Type B pancreatic cell (in vitro differentiated cells): ENCODE results near the gene MYO7A. TPM values are rescaled to one million over a fixed set of nuclear protein-coding genes. Genes with fewer than 3 reads are reported as not detected.

Experiments used
- DNase-seq: peaks from one replicate; pipeline ENCODE4 v3.0.0; 2021; ENCODE audit warnings: mixed read lengths; ENCODE audit not compliant: unreplicated experiment; ENCODE audit errors: extremely low spot score
- H3K27ac Mint-ChIP-seq: 2 replicates; pipeline ENCODE4 v1.8.0; 2021; ENCODE audit warnings: mild to moderate bottlenecking, mixed read lengths
- H3K27me3 Mint-ChIP-seq: 2 replicates; pipeline ENCODE4 v1.8.0; 2021; ENCODE audit warnings: mixed read lengths
- H3K36me3 Mint-ChIP-seq: 2 replicates; pipeline ENCODE4 v1.8.0; 2021; ENCODE audit warnings: mixed read lengths
- H3K4me1 Mint-ChIP-seq: one replicate; pipeline ENCODE4 v1.8.0; 2021; ENCODE audit warnings: mixed read lengths; ENCODE audit not compliant: unreplicated experiment
- H3K4me3 Mint-ChIP-seq: 2 replicates; pipeline ENCODE4 v1.8.0; 2021; ENCODE audit warnings: mild to moderate bottlenecking, mixed read lengths
- H3K9me3 Mint-ChIP-seq: 2 replicates; pipeline ENCODE4 v1.8.0; 2021; ENCODE audit warnings: mixed read lengths
- total RNA-seq: library from RNA; stranded (reverse); gene quantifications from 2 replicates; pipeline ENCODE4 v1.2.1, GENCODE V29; 2021; ENCODE audit warnings: low replicate concordance
- TF ChIP-seq, protein P1 (sequence below): fragments of 200-600 bp; sonication (generic); conservative IDR thresholded peaks from 2 replicates; pipeline ENCODE4 v1.5.0; 2021; ENCODE audit warnings: antibody characterized with exemption, mild to moderate bottlenecking

The MYO7A gene
- total RNA-seq, 1 donor from 2014 or later = 2.8 TPM

DNA sequence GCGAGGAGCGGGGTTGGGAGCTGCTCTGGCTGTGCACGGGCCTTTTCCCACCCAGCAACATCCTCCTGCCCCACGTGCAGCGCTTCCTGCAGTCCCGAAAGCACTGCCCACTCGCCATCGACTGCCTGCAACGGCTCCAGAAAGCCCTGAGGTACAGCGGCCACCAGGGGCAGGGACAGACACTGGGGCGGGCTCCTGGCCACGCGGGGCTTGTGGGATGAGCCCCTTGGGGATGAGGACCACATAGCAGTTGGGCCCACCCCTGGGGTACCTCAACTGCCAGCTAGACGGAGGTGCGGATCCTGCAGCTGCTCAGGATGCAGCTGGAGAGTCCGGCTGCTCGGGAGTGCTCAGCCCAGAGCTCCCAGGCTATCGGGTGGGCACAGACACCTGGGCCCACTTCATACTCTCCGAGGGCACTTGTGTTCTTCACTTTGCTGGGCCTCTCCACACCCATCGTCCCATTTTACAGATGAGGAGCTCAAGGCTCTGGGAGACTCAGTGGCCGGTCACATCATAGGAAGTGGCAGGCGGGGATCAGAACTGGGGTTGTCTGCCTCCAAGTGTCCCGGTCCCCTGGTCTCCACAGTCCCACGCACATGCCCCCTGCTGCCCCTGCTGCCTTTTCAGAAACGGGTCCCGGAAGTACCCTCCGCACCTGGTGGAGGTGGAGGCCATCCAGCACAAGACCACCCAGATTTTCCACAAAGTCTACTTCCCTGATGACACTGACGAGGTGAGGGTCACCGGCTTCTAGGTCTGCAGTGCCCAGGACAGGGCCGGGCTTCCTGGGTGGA lies 77.6 kb downstream of the MYO7A start:
- peak; percentile 66 for DNase-seq
- Mint-ChIP-seq H3K27me3 (no peaks in the 10 kb centered on the region), H3K36me3 (no peaks in the 10 kb centered on the region), H3K4me3 (no peak overlapping the region), H3K9me3 (no peaks in the 10 kb centered on the region), H3K27ac (no peak overlapping the region), H3K4me1 (peaks cover 6% of the 10 kb centered on the region)
- TF ChIP-seq, protein P1, sequence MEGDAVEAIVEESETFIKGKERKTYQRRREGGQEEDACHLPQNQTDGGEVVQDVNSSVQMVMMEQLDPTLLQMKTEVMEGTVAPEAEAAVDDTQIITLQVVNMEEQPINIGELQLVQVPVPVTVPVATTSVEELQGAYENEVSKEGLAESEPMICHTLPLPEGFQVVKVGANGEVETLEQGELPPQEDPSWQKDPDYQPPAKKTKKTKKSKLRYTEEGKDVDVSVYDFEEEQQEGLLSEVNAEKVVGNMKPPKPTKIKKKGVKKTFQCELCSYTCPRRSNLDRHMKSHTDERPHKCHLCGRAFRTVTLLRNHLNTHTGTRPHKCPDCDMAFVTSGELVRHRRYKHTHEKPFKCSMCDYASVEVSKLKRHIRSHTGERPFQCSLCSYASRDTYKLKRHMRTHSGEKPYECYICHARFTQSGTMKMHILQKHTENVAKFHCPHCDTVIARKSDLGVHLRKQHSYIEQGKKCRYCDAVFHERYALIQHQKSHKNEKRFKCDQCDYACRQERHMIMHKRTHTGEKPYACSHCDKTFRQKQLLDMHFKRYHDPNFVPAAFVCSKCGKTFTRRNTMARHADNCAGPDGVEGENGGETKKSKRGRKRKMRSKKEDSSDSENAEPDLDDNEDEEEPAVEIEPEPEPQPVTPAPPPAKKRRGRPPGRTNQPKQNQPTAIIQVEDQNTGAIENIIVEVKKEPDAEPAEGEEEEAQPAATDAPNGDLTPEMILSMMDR = no peak

DNA sequence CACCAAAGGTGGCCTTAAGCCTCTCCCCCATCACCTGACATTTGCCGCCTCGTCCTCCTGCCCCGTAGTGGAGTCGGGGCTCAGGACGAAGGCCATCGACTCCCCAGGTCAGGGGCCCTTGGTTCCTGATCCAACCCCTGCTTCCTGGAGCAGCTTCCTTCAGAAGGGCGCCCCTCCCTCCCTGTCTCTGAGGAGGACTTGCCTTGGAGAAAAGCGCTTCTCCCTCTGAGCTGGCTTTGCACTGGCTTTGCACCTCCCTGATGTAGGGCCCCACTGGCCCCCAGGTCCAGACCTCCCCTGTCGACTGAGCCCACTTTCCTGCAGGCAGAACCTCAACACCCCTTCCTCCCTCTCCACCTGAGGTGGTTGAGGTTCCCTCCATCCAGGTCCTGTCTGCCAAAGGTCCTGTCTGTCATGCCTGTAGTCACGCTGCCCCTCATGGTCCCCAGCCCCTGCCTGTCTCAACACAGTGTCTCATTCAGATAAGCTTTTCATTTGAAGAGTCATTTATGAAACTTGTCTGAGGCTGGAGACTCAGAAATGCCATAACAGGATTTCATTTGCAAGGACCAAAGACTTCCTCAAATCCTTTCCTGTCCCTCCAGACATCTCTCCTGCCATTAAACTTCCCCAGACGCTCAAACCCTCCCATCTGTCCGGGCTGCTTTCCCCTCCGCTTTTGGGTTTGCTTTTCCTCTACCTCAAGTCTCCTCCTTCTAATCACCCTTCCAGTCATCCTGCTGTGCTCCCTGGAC lies 78.4 kb downstream of the MYO7A start:
- no peak overlapping the region for H3K4me3 Mint-ChIP-seq

DNA sequence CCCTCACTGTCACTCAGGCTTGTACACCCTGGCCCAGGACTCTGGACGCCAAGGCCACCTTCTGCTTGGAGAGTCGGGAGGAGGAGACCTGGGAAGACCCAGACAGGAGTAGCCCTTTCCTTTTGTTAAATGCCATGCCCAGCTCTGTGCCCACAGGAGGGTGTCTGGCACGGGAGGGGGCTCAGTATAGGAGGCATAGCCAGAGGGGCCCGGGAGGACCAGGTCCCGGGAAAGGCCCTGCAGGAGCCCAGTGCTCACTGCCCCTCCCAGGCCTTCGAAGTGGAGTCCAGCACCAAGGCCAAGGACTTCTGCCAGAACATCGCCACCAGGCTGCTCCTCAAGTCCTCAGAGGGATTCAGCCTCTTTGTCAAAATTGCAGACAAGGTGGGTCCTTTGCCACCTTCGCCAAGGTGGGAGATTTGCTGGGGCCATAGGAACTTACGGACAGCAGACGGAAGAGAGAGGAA lies 79.0 kb downstream of the MYO7A start:
- Mint-ChIP-seq H3K4me3 (no peak overlapping the region), H3K36me3 (no peaks in the 10 kb centered on the region), H3K4me1 (no peaks in the 10 kb centered on the region), H3K27me3 (no peaks in the 10 kb centered on the region), H3K9me3 (no peaks in the 10 kb centered on the region), H3K27ac (no peak overlapping the region)
- TF ChIP-seq, protein P1 = no peak
- DNase-seq = no peak

More for the DNA sequence above, 78.4 kb downstream of the MYO7A start:
- no peaks in the 10 kb centered on the region for H3K4me1 Mint-ChIP-seq
- no peaks in the 10 kb centered on the region for H3K9me3 Mint-ChIP-seq
- no peaks in the 10 kb centered on the region for H3K36me3 Mint-ChIP-seq
- DNase-seq = no peak
- H3K27ac Mint-ChIP-seq = no peak overlapping the region
- H3K27me3 Mint-ChIP-seq = no peaks in the 10 kb centered on the region
- TF ChIP-seq, protein P1 = no peak

DNA sequence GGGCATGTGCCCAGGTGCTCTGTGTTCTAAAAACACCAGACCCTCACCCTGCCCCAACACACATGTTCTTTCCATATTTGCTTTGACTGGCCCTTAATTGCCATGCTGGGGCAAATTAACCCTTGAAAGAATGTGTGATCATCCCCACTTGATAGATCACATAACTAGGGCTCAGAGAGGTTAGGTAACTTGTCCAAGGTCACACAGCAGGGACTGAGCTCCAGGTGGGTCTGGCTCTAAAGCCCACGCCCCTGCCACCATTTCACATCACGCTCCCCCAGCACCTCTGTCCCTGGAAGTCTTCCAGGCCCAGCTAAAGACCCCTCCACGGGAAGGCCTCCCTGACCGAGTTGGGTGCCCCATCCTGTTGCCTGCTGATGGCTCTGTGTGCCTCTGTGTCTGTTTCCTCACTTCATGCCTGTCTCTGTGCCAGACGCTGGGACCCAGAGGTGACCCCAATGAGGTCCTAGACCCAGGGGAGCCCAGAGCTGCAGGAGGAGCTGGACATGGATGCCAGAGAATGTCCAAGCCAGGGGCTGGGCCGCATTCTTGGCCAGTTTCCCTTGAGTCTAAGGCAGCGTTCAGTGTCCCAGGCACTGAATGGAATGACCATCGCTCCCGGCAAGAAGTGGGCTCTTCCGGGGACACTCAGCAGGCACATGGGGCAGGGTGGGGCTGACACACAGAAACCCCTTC lies 79.7 kb downstream of the MYO7A start:
- DNase-seq = no peak
- Mint-ChIP-seq H3K36me3 (no peaks in the 10 kb centered on the region), H3K4me3 (no peak overlapping the region), H3K4me1 (no peaks in the 10 kb centered on the region), H3K27ac (no peak overlapping the region), H3K9me3 (no peaks in the 10 kb centered on the region), H3K27me3 (no peaks in the 10 kb centered on the region)
- TF ChIP-seq, protein P1 = no peak

DNA sequence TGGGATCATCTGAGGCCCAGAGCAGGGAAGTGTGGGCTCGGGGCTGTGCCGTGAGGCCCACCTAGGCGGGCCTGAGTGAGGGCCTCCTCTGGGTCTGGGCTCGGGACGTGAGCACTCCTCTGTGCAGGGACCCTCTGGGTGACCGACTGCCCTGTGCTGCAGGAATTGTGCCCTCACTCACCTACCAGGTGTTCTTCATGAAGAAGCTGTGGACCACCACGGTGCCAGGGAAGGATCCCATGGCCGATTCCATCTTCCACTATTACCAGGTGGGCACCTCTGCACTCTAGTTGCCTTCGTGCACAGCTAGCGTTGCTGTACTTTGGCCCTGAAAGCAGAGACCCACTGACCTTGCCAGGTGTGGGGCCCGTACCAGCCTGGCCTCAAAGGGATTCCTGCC lies 80.5 kb downstream of the MYO7A start:
- no peak for DNase-seq
- TF ChIP-seq, protein P1 = no peak
- H3K4me3 Mint-ChIP-seq = no peak overlapping the region
- no peaks in the 10 kb centered on the region for H3K27me3 Mint-ChIP-seq
- H3K4me1 Mint-ChIP-seq = no peaks in the 10 kb centered on the region
- H3K9me3 Mint-ChIP-seq = no peaks in the 10 kb centered on the region
- H3K36me3 Mint-ChIP-seq = no peaks in the 10 kb centered on the region
- H3K27ac Mint-ChIP-seq = no peak overlapping the region
